ENCODE results near the gene PRDM16.

Gene PRDM16

DNA sequence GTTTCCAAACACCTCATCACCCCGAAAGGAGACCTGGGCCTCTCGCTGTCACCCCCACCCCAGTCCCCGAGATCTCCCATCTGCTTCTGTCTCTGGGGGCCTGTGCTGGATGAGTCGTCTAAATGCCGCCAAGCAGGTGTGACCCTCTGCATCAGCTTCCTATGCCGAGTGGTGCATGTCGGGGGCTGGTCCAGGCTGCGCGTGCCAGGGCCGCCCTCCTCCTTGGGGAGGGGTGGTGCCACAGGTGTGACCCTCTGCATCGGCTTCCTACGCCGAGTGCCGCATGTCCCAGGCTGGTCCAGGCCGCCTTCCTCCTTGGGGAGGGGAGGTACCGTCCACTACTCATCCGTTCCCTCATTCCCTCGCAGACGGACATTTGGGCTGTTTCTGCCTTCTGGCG, 115.7 kb downstream of the PRDM16 start:
- DNase-seq (ENCODE audit: low read depth): no peak

DNA sequence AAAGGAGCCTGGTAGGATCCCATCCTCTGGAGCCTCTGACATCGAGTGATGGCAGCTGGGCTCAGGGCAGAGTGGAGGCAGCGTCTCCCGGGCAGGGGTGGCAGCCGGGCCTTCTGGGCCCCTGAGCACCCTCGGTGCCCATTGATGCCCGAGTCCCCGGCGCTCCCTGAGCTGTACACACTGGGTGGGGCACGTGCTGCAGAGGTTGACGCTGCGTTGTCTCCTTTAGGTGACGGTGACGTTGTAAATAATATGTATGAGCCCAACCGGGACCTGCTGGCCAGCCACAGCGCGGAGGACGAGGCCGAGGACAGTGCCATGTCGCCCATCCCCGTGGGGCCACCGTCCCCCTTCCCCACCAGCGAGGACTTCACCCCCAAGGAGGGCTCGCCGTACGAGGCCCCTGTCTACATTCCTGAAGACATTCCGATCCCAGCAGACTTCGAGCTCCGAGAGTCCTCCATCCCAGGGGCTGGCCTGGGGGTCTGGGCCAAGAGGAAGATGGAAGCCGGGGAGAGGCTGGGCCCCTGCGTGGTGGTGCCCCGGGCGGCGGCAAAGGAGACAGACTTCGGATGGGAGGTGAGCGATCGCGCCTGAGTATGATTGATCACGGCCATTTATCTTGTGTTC, 117.0 kb downstream of the PRDM16 start:
- no peak for DNase-seq (ENCODE audit: low read depth)

- DNase-seq (ENCODE audit: low read depth): no peak
Observed at GRCh38 chr1:3186526-3186921, 117.5 kb downstream of the PRDM16 start.

- no peak for DNase-seq (ENCODE audit: low read depth)
Observed at GRCh38 chr1:3187415-3188149, 118.6 kb downstream of the PRDM16 start.

- no peak for DNase-seq (ENCODE audit: low read depth)
Observed at GRCh38 chr1:3188150-3188971, 119.4 kb downstream of the PRDM16 start.

DNA sequence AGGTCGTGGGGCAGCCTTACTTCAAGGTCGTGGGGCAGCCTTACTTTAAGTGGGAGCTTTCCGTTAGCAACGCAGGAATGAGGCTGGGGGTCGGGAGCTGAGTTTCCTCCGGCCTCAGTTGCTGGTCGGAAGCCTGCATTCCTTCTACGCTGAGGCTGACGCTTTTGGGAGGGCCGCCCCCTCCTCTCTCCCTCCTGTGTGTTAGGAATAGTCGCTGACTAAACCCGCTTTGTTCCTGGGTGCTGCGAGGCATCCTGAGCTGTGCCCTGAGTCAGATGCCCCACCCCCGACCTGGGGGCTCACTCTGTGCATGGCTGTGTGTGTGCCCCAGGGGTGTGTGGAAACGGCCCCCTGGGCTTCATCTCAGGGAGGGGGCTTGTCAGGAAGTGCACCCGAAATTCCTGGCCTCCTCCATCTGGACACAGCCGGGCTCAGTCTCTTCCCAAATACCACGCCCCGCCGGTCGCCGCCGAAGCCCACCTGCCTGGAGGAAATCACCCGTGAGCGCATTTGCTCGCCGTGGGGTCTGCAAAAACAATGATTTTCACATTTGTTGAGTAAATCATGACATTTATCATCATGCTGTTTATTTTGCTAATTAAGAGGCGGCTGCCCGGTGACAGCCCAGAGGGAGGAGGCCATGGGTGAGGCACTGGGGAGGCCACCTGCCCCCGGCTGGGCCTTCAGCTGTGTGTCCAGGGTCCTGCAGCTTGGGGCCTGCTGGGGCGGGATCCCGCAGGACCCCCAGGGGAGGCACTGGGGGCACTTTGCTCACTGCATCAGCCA, 121.4 kb downstream of the PRDM16 start:
- no peak for DNase-seq (ENCODE audit: low read depth)

GRCh38 chr1:3192361-3192760, 123.4 kb downstream of the PRDM16 start:
- DNase-seq (ENCODE audit: low read depth): no peak

DNA sequence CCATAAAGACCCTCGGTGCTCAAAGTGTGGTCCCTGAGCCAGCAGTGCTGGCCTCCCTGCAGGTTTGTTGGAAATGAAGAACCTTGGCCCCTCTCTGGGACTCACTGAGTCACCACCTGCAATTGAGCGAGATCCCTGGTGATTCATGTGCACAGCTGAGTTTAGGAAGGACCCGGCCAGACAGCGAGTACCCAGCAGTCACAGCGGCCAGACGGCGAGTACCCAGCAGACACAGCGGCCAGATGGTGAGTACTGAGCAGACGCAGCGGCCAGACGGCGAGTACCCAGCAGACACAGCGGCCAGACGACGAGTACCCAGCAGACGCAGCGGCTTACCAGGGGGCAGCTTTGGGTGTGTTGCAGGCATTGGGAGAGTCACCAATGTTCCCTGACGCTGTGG, 123.8 kb downstream of the PRDM16 start:
- no peak for DNase-seq (ENCODE audit: low read depth)

GRCh38 chr1:3193811-3194210, 124.8 kb downstream of the PRDM16 start:
- DNase-seq (ENCODE audit: low read depth): no peak

GRCh38 chr1:3194760-3195479, 125.9 kb downstream of the PRDM16 start:
- no peak for DNase-seq (ENCODE audit: low read depth)

- DNase-seq (ENCODE audit: low read depth): no peak
Observed at GRCh38 chr1:3195480-3195815, 126.4 kb downstream of the PRDM16 start.

DNA sequence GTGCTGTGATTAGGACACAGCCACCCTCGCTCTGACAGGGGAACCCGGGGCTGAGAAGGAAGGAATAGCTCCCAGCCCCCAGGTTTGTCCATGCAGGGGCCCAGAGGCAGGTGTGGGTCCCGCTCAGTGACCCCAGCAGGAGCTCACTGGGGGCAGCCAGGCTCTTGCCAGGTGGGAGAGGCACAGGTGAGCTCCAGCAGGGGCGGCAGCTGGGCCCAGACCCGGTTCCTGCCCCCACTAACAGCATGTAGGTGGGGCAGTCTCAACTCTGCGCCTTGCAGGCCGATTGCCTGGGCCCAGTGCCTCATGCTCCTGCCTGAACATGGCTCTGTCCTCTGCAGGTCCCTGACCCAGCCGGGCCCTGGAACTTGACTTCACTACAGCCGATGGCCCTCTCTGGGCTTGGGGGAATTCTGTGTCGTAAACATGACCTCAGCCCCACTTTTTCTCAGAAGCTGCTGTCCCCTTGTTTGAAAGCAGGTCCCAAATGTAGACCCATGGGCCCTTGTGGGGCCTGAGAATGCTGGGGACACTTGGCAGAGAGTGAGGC, 127.0 kb downstream of the PRDM16 start:
- no peak for DNase-seq (ENCODE audit: low read depth)

GRCh38 chr1:3196577-3197245, 127.7 kb downstream of the PRDM16 start:
- no peak for DNase-seq (ENCODE audit: low read depth)

GRCh38 chr1:3197781-3198316, 128.8 kb downstream of the PRDM16 start:
- DNase-seq (ENCODE audit: low read depth): no peak

DNA sequence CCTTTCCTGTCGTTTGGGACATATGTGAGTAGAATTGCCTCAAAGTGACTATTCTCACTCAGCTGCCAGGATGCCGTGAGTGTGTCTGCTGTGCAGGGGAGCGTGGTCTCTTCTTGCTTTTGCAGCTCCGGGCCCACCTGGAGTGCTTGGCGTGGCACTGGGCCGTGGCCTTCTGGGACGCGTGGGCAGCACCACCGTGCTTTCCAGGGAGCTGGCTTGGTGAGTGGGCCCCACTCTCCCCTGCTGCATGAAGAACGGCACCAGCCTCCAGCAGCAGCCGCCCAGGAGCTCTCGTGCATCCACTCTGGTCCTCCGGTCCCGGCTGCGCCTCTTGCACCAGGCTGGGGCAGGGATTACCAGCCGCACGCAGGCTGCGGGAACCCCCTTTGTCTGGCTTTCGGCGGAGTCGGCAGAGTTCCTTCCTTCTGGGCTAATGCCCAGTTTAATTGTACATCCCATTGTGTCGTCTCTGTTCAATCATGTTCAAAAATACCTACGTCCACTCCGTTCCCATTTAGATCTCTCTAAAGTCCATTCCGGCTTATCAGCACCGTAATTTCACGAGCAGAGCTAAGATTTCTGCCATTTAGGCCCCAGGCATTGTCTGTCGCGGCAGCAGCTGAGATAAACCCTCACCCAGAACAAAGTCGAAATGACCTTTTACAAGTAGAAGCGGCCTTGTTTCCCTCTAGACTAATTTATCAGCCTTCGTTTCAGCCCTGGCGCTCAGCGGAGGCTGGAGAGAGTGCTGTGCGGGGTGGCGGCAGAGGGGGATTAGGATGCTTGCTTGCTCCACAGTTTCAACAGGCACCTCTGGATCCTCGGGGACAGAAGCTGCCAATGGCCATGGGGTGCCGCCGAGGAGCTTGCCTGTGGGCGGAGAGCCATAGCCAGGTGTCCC, 129.6 kb downstream of the PRDM16 start:
- no peak for DNase-seq (ENCODE audit: low read depth)

GRCh38 chr1:3204725-3205124, 135.7 kb downstream of the PRDM16 start:
- no peak for DNase-seq (ENCODE audit: low read depth)

DNA sequence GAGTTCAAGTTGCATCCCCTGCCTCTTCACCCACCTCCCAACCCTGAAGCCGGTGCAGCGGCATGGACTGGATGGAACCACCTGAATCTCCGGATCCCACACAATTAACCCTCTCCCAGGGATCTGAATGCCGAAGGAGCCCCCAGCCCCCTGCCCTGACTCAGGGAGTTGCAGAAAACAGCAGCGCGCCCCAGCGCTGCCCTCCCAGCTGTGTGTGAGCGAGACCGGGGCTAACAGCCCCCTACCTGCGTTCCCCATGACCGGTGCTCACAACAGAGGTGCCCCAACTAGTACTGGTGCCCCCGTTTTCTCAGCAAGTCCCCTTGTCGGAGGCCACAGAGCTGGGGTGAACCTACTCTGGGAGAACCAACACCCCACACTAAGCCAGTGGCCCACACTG, 136.8 kb downstream of the PRDM16 start:
- no peak for DNase-seq (ENCODE audit: low read depth)

GRCh38 chr1:3206696-3207095, 137.7 kb downstream of the PRDM16 start:
- no peak for DNase-seq (ENCODE audit: low read depth)

- DNase-seq (ENCODE audit: low read depth): no peak
Observed at GRCh38 chr1:3207217-3207848, 138.3 kb downstream of the PRDM16 start.
